ENCODE measurements around the gene MAPK1.
"Not testable (repeated sequence)": the region's sequence is repeated elsewhere in the genome, so short reads cannot be mapped to it uniquely, and the experiment has no call there.

The MAPK1 gene

DNA sequence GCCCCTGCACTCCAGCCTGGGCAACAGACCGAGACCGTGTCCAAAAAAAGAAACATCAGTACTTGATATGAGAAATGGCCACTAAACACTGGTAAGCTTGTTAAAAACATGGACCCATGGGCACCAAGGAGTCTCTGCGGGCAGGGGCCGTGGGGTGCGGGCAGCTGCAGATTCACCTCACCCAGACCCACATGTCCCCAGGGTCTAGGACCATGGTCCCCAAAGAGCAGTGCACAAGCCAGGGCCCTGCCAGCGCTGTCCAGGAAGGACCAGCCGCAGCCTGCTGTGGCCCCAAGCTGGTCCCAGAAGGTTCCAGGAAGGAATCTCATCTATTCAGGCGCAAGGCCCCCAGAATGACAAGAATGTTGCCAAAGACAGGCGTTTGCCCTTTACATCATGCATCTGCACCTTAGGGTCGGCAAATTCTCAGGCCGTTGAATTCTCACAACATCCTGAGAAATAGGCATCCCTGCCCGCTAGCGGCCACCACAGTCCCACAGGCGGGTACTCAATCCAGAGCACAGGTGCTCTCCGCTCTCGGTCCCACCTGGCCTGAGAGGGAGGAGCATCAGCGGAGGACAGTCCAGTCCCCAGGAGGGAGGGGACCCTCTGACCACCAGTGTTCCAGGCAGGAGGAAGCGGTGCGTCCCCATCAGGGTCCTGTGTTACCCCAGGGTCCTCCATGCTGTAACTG is 141.3 kb downstream of the MAPK1 start:
- no peak for DNase-seq (ENCODE audit: low spot score)

DNA sequence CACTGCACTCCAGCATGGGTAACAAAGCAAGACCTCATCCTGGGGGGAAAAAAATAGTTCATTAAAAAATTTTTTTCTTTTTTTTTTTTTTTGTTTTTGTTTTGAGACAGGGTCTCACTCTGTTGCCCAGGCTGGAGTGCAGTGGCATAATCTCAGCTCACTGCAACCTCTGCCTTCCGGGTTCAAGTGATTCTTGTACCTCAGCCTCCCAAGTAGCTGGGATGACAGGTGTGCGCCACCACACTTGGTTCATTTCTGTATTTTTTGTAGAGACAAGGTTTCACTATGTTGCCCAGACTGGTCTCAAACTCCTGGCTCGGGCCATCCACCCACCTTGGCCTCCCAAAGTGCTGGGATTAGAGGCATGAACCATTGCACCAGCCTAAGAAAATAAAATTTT is 142.9 kb downstream of the MAPK1 start:
- DNase-seq (ENCODE audit: low spot score) = not testable (repeated sequence)

DNA sequence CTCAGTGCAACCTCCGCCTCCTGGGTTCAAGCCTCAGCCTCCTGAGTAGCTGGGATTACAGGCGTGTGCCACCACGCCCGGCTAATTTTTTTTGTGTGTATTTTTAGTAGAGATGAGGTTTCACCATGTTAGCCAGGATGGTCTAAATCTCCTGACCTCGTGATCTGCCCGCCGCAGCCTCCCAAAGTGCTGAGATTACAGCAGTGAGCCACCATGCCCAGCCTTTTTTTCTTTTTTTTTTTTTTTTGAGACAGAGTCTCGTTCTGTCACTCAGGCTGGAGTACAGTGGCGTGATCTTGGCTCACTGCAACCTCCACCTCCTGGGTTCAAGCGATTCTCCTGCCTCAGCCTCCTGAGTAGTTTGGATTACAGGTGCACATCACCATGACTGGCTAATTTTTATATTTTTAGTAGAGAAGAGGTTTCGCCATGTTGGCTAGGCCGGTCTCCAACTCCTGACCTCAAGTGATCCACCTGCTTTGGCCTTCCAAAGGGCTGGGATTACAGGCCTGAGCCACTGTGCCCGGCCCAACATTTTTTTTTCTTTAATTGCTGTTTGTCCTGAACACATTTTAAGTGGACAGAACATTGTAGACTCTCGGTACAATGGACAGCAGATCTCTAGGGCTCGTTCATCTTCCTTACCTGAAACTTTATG is 146.1 kb downstream of the MAPK1 start:
- not testable (repeated sequence) for DNase-seq (ENCODE audit: low spot score)

DNA sequence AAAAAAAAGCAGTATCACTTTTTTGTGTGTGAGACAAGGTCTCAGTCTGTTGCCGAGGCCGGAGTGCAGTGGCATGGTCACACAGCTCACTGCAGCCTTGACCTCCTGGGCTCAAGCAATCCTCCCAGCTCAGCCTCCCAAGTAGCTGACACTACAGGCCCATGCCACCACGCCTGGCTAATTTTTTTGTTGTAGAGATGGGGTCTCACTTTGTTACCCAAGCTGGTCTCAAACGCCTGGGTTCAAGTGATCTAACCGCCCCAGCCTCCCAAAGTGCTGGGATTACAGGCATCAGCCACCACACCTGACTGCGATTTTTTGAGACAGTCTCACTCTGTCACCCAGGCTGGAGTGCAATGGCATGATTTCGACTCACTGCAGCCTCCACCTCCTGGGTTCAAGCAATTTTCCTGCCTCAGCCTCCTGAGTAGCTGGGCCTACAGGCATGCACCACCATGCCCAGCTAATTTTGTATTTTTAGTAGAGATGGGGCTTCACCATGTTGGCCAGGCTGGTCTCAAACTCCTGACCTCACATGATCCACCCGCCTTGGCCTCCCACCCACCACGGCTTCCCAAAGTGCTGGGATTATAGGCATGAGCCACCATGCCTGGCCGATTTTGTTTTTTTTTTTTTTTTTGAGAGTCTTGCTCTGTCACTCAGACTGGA is 147.1 kb downstream of the MAPK1 start:
- DNase-seq (ENCODE audit: low spot score) = not testable (repeated sequence)

DNA sequence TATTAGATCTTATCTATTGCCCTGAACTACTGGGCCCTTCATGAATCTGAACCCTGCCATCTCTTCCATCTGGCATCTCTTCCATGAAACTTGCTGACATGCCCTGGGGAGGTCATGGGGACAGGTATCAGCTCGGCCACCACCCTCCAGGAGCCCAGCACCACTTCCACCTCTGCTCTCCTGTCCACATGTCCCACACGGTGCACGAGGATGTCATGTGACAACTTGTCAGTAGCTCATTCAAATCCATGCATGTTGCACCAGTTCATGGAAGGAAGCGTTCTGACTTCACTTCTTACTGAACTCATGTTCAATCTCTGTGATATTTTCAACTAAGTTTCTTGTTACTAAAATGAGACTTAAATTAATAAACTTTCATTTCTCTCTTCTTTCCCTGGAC is 148.4 kb downstream of the MAPK1 start:
- DNase-seq (ENCODE audit: low spot score) = no peak

DNA sequence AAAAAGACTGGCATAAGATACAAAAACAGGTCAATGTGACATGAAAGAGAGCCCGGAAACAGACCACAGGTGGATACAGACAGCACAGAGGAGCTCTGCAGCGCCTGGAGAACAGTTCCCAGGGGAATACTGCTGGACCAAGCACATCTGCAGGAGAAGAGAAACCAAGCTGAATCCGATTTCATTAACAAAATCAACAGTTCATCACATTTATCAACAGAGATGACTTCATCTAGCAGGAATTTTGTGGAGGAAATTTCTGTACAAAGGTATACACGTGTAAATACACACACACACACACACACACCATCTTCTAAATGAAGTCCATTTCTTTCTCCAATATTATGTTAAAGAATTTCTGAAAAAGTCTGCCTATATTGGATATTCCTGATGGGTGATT is 148.9 kb downstream of the MAPK1 start:
- DNase-seq (ENCODE audit: low spot score) = no peak

DNA sequence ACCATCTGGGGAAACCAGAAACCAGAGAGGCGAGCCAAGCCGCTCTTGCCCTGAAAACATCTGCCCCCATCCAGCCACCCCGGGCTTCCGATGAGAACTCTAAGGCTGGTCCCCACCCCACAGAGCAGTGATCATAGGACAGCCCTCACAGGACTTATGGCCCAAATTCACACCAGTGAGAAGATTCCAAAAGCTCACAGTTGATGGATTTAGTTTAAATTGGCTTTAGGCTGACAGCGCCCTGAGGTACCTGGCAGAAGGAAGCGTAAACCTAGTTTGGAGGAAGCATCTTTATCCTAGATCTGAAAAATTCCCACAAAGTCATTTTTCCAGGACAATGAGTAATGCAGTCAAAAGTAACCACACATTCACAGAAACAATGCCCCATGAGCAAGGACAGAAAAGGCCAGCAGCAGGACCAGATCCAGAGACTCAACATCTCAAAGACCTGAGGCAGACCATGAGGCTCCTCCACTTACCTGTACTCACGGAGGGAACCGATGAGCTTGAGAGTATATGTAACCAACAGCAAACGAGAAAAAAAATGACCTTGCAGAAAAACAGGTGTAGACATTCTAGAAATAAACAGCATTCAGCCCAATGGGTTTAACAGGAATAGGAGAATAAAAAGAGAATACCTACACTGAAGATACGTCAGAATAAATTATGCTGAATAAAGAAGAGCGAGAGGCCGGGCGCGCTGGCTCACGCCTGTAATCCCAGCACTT is 150.9 kb downstream of the MAPK1 start:
- DNase-seq (ENCODE audit: low spot score) = not testable (repeated sequence)

DNA sequence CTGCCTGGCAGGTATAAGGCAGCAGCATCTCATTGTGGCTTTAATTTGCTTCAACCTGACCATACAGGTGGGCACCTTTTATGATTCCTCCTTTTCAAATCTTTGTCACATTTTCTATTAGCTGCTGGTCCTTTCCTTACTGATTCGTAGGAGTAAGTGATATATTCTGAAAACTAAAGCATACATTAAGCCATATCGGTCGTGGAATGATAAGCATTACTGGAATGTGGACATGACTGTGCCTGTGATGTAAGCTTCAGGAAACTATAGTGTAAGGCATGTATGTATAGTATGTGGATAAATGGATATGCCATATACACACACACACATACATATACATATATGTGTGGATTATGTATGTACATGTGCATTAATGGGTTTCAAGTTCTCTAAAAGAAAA is 152.7 kb downstream of the MAPK1 start:
- DNase-seq (ENCODE audit: low spot score) = no peak

DNA sequence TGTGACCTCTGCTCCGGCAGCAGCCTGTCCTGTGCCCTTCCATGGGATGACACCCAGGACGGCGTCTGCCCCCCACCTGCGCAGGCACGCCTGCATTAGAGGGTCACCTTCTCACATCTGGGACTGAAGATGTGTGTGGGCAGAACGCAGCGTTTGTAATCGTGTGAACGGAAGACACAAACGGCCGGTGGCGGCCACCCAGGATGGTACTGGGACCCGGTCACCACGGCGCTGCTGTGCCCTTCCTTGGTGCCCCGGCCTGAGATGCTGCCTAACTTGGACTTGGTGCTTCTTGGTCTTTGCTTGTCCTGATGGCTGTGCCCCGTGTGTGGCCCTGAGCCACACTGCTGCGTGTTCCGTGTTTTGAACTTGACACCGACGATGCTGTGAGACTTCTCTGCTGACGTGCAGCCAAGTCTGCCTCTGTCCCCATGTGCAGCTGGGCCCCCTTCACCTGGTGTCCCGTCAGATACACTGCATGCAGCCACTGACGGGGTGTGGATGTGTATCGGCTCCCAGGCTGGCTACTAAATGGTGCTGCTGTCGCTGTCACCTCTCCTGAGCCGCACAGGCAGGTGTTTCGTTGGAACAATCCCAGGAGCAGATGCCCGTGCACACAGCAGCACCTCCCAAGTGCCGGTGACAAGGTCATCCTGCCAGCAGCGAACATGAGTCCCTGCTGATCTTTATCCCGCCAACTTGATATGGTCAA is 153.2 kb downstream of the MAPK1 start:
- DNase-seq (ENCODE audit: low spot score) = no peak

DNA sequence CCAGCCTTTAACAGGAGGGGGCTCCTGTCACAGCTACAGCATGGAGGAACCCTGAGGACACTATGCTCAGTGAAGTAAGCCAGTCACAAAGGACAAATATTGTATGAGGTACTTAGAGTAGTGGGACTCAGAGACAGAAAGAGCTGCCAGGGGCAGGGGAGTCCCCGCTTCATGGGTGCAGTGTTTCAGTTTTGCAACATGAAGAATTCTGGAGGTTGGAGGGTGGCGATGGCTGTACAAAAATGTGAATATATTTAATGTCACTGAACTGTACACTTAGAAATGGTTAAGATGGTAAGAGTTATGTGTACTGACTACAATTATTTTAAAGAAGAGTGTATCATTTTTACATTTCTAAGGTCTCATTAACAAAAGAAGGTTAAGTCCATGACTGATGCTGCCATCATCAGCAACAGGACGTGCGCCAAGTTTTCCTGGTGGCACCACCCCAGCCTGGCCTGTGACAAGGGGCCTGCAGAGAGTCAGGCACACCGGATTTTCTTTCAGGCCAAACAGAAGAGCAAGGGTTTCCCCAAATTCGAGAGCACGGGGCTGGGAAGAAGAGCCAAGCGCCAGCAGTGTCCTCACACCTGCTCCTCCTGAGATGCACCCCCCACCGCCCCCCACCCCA is 153.9 kb downstream of the MAPK1 start:
- DNase-seq (ENCODE audit: low spot score) = no peak

DNA sequence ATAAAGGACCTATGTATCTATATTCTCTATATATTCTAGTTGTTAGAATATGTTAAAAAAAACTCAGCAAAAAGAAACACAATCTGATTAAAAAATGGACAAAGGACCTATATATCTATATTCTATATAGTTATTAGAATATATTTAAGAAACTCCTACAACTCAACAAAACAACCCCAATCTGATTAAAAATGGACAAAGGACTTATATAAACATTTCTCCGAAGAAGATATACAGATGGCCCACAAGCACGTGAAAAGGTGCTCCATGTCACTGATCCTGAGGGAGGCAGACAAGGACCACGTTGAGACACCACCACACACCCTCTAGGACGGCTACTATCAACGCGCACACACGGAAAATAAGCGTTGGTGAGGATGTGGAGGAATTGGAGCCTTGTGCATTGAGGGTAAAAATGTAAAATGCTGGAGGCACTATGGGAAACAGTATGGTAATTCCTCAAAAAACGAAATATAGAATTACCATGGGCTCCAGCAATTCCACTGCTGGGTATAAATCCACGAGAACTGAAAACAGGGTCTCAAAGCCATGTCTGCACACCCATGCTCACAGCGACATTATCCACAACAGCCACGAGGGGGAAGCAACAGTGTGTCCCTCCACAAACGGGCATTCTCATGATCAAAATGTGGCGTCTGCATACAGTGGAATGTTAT is 154.6 kb downstream of the MAPK1 start:
- peak; percentile 80 for DNase-seq (ENCODE audit: low spot score)

DNA sequence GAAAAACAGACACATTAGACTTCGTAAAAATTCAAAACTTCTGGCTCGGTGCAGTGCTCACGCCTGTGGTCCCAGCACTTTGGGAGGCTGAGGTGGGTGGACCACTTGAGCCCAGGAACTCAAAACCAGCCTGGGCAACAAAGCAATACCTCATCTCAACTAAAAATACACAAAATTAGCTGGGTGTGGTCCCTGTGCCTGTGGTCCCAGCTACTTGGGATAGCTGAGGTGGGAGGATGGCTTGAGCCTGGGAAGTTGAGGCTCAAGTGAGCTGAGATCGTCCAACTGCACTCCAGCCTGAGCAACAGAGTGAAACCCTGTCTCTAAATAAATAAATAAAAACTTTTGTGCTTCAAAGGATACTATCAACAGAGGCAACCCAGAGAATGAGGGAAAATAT is 155.6 kb downstream of the MAPK1 start:
- DNase-seq (ENCODE audit: low spot score) = no peak

DNA sequence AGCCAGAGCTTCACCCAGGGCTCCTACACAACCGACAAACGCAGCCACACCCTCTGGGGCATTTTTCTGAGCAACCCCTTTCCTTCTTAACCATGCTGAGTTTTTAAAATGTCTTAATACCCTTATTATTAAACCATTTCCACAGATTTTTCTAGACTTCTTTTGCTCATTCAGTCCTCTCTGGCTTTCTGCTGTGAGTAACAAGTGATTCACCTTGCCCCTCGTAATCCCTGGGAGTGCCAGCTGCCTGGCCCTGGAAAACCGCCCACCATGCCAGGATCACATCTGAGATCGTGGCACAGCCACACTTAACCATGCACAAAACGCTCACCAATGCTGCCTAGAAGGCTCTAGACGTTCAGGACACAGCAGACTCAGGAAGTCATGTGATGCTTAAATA is 157.3 kb downstream of the MAPK1 start:
- DNase-seq (ENCODE audit: low spot score) = no peak

DNA sequence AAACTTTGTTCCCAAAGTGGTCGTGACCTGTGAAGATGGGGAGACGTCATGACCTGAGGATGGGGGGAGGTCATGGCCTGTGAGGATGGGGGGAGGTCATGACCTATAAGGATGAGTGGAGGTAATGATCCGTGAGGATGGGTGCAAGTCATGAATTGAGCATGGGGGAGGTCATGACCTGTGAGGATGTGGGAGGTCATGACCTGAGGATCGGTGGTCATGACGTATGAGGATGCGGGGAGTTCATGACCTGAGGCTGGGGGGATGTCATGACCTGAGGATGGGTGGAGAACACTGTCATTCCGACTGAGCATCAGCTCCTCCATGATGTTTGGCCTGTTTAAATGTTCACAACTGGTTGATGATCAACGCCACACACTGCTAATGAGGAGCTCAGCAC is 157.8 kb downstream of the MAPK1 start:
- no peak for DNase-seq (ENCODE audit: low spot score)

DNA sequence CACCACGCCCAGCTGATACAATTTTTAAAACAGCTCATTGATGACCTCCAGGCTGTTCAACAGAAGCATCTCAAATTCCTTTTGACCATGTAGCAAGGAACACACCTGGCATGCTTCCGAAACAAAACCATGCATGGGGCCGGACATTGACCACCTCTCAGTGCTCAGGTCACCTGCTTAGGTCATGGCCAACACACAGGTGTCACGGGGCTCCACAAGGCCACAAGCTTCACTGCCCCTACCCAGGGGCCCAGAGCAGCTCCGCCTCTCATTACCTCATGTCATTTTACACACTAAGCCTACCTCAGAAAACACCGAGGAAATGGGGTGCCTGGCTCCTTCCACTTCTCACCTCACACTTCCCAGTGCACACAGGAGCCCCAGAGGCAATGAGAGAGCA is 158.5 kb downstream of the MAPK1 start:
- no peak for DNase-seq (ENCODE audit: low spot score)

DNA sequence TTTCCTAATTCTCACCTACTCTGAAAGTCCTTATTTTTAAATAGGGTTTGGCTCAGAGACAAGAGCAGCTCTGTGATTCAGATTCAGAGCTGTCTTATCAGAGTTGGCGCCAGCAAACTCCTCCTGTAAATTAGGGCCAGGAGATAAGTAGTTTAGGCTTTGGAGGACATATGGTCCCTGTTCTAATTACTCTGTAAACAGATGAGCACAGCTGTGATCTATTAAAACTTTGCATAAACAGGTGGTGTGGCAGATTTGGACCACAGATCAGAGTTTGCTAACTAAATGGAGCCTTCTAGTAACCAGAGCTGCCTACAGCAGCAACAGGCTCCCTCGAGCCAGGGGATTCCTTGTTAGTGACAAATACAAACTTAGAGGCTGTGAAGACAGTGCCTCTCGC is 159.8 kb downstream of the MAPK1 start:
- DNase-seq (ENCODE audit: low spot score) = peak; percentile 73
